HG03095 (cell line): Measurements from ENCODE around the gene CENPH.
"Not testable (repeated sequence)": the region's sequence is repeated elsewhere in the genome, so short reads cannot be mapped to it uniquely, and the experiment has no call there.

Experiments
- ATAC-seq: cut with Tn5 transposase; IDR thresholded peaks from one replicate; pipeline ENCODE4 v1.9.1; 2021; ENCODE audit warnings: moderate library complexity; ENCODE audit not compliant: unreplicated experiment

Gene CENPH

GRCh38 chr5:69245031-69245430, 55.6 kb downstream of the CENPH start:
- ATAC-seq, result no peak

- no peak for ATAC-seq
Measured at GRCh38 chr5:69248019-69248418, 58.6 kb downstream of the CENPH start.

GRCh38 chr5:69250593-69250992, 61.2 kb downstream of the CENPH start:
- ATAC-seq, result no peak

GRCh38 chr5:69252437-69252836, 63.1 kb downstream of the CENPH start:
- ATAC-seq, result no peak

GRCh38 chr5:69255940-69256339, 66.6 kb downstream of the CENPH start:
- not testable (repeated sequence) for ATAC-seq

DNA sequence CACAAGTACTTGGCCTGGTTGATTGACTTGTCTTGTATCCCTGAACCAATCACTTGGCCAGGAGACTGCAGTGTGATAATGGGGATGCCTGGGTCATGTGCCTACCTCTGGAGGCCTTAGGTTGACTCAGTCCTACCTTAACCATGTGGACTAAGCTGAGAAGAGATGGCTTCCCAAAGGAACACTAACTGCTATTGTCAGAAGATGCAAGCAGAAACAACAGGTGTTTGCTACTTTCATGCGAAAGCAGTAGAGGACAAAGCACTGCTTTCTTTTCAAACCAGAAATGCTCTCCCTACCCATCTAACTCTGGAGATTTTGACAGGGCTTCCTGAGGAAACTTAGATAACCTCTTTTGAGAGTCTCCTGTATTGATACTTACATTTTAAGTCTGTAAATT, 68.2 kb downstream of the CENPH start:
- no peak for ATAC-seq
